Ammon's horn (tissue), 1 donor: Measurements from ENCODE around the gene PECR.
"Not testable (repeated sequence)": the region's sequence is repeated elsewhere in the genome, so short reads cannot be mapped to it uniquely, and the experiment has no call there.

ENCODE experiments used
- DNase-seq: peaks from one replicate; pipeline ENCODE4 v3.0.0-alpha.2; 2016; ENCODE audit warnings: low spot score

Gene PECR

DNA sequence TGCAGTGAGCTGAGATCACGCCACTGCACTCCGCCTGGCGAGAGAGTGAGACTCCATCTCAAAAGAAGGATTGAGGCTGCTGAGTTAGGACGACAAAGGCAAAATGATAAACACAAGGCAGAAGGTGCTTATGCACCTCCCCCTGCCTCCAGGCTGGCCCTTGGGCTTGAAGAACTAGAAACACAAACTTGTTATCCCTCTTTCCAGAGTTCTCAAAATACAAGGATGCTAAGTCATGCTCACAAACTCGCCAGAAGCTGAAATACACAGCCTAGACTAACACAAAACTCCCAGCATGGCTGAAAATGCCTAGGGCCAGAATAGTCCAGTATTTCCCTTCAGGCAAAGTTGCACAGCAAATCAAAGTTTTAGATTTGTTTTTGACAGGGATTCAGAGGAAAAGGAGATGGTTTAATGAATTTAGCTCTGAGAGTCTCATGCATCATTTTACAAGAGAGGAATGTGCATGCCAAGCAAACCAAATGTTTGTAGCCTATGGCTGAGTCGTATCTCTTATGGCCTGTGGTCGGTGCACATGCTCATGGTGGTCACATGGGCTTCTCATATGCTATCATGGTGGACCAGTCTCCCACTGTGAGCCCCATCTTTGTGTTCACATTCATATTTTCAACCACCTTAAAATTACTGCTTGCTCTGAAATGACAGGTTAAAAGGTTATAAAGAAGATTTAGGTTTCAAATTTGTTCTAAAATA lies 52.0 kb downstream of the PECR start:
- DNase-seq: no peak

DNA sequence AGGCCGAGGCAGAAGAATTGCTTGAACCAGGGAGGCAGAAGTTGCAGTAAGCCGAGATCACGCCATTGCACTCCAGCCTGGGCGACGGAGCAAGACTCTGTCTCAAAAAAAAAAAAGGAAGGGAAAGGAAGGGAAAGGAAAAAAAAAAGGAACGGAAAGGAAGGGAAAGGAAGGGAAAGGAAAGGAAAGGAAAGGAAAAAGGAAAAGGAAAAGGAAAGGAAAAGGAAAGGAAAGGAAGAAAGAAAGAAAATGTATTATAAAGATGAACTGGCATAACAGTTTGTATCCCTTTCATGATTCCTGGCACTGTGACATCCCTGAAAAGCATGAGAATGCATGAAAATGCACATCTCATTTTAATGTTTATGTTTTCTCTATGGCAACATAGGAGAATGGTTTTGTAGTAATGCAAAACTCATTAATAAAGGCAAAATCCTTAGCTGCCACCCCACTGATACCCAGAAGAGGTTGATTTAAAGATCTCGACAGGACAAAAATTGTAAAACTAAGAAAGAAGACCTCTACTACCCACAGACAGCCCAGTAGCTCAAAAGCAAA lies 56.8 kb downstream of the PECR start:
- DNase-seq: no peak

DNA sequence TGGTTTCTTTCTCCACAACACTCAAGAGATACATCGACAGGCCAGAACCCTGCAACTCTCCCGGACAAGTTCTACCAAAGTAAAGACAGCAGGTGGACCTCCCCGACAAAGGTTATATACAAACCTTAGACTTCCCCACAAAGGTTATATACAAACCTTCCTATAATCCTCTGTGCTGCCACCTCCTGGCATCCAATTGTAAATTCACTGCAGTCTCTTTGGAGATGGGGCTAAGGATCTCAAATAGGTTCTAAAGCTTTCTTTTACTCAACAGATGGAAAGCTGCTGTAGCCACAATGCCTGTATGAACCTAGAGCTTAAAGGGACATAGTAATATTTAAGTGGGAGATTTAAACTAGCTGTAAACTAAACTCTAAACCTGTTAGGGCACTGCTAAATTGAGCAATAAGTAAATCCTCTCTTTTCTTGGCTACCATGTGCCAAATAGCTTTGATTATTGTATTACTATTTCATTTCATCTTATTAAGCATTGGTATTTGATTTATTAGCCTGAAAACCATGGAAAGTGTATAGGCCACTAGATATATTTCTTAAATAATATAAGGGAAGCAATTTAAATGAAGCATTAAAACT lies 58.5 kb downstream of the PECR start:
- DNase-seq: peak; percentile 63

DNA sequence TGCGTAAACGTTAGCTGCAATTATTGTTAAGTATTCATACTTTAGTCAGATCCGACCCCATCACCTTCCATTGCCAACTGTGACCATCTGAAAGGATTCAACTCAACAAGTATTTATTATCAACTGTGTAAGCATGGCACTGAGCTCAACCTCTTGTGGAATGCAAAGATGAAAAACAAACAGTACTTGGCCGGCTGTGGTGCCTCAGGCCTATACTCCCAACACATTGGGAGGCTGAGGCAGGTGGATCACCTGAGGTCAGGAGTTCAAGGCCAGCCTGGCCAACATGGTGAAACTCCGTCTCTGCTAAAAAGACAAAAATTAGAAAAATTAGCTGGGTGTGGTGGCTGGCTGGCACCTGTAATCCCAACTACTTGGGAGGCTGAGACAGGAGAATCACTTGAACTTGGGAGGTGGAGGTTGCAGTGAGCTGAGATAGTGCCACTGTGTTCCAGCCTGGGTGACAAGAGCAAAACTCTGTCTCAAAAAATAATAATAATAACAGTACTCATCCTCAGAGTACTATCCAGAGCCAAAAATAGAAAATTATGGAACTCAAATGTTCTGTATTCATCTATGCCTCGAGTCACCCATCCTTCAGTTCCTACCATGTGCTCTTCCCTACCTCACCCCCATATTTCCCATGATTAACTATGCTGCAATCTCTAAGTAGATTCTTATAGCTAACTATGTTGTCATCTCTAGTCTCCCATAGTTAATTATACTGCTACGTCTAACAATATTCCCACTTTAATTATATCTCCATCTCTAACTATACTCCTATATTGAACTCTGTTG lies 59.6 kb downstream of the PECR start:
- no peak for DNase-seq

DNA sequence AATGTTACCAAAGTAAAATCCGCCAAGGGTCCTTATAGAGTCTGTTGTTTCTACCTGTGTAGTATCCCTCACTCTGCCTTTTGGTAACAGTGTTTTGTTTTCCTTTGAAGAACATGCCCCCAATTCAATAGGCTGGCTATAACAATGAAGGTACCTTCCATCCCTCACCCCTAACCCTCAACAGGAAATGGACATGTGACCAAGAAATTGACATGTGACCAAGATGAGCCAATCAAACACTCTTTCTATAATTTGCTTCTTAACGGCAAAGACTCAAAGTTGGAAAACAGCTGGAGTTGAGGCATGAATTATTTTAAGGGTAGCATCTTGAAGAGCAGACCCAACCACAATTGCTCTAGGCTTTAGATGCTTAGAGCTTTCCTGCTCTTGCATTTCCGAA lies 62.9 kb downstream of the PECR start:
- DNase-seq: no peak

DNA sequence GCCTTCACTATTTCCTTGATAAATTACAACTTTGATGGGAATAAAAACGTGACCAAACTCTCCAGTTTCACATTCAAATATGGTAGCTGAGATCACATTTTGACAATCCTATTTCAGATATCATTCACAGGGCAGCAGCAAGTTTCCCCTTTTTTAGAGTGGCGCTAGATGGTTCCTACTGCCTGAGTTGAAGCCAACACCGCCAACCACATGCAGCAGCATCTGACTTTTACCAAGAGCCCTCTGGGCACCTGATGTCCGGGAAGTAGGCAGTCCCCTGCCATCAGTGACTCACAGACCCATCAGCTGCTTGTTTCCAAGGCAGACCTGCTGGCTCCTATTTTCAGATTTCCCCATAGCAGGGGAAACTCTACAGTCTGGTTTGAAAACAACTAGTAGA lies 64.2 kb downstream of the PECR start:
- DNase-seq: no peak

DNA sequence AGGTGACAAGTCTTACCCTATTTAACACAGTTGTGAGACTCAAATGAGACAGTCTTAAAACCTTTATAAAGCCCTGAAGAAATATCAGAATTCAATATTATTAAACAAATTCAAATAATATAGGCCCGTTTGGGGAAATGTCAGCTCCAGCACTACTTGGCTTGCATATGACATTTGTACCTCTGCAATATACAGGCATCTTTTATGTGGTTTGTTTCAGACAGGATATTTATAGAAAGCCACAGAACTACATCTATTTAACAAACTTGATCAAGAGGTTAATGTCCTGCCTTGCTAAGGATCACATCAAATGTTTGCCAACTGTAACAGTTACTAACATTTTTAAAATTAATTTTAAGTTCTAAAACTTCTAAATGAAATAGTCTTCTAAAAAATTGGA lies 65.0 kb downstream of the PECR start:
- no peak for DNase-seq

DNA sequence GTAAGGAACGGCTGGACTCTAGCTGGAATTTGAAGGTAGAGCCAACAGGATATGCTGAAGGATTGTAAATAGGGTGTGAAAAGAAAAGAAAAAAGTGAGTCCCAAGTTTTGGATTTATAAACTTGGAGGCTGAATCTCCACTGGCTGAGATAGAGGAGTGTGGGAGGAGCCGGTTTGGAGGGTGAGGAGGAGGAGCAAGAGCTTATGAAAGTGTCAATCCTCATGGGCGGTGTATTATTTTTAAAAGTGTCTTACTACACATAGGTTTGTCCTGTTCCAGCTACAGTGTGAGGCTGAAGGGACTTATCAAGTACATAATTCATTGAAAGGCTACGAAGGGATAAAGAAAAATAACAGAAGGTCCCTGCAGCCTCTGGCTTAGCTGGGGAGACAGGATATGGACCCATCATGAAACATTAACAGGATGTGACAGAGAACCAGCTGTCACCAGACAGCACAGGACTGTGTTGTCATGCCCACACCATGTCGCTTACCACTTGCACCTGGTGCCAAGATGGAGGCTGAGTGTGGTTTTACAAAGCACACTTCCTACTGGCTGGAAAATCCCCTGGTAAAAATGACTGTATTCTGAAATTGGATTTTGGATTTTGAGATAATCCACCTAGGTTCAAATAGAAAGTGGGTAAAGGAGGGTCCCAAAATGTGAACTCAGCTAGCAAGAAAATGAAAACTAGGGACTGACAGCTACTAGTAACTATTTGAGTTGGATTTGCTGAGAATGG lies 65.7 kb downstream of the PECR start:
- no peak for DNase-seq

DNA sequence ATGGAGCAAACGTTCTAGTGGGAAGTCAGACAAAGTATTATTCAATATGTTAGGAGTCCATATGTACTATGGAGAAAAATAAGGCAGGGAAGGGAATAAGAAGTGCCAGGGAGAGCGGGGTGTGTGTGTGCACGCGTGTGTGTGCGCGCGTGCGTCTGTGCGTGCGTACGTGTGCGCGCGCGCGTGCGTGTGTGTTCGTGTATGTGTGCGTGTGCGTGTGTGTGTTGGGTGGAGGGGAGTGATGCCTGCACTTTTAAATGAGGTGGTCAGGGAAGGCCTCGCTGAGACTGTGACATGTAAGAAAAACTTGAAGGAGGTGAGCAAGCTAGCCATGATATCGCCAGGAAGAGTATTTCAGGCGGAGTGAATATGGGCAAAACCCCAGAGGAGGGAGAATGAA lies 66.6 kb downstream of the PECR start:
- no peak for DNase-seq

DNA sequence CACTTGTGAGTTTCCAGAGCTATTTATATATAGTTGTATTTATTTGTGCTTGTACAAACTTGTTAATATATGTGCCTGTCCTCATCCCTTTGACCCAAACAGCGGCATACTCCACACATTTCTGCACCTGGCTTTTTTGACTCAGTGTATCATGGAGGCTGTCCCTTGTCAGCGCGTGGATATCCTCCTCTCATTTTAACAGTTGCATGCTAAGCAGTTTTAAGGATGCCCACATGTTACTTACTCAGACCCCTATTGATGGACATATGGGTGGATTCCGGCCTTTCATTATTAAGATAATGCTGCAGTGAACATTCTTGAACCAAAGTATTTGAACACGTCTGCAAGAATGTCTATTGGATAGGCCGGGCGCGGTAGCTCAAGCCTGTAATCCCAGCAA lies 67.6 kb downstream of the PECR start:
- DNase-seq: no peak

DNA sequence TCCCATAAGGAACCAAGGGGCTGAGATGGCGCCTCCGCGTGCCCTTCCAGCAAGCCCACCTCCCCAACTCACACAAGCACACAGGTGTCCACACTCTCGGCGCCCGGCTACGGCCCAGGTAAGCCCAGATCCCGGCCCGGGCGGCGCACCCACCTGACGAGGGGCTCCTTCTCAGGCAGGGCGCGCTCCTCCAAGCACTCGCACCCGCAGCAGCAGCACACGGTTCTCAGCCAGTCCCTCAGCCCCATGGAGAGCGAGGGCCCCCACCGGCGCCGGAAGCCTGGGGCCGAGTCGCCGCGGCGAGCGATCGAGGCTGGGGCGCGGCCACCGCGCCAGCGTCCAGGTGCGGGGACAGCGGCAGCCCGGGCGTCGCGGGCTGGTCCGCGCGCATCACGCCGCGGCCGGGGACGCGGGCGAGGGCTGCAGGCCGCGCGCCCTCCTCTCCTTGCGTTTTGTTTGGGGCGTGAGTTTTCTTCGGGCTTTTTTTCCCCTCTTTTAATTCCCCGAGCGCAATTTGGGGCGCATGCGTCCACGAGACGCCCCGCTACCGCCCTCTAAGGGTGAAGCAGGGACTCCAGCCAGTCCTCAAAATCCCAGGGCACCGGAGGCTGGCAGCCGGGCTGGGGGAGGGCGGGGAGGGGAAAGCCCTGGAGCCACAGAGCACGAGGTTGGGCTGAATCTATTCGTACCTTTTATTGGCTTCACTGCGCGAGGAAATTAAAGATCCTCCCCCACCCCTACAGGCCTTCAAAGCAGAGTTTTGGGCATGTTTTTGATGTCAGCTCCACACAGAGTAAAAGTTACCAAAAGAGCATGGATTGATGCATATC lies 68.3 kb downstream of the PECR start, which contains the start of gene MREG:
TSS of gene MREG (minus strand) at position 472 of the 830 bp plus-strand sequence. CDS start at position 248, 224 bp downstream.
- DNase-seq: peak; percentile 71

DNA sequence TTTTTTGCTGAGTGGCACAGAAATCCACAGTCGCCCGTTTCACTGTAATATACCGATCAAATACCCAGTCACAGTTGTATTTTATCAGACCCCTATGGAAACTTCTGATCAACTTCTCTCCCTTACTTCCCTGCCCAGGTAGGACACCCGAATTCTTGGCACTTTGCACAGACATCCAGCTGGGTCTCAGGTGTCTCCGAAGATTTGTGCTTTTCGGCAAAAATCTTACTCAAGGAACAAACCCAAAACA lies 68.9 kb downstream of the PECR start:
- DNase-seq: no peak

DNA sequence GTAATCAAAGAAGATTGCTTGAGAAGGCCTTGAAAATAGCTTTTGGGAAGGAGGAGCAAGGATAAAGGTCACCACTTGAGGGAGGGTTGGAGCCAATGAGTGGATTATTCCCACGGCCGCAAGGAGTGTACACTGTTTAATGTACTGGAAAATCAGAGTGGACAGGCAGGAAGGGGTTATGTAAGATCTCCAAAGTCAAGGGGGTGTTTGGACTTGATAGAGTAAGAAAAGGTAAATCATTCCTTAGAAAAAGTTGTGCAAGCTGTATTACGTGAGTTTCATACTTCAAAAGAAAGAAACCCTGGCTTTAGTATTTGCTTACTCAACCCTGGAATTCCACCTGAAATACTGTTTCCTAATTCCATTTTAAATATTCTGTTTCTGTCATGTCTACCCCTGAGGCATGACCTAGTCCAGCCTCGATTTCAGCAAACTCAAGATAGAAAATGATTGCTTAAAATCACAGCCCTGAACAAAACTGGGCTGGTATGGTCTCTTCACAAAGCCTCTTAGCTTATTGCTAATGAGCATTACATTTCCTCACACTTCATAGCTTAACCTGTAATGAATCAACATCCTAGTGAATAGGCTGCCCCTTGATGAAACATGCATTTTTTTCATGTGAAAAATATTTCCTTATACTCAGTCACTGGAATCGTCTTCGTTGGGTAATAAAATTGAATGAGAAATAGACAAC lies 69.3 kb downstream of the PECR start:
- no peak for DNase-seq

DNA sequence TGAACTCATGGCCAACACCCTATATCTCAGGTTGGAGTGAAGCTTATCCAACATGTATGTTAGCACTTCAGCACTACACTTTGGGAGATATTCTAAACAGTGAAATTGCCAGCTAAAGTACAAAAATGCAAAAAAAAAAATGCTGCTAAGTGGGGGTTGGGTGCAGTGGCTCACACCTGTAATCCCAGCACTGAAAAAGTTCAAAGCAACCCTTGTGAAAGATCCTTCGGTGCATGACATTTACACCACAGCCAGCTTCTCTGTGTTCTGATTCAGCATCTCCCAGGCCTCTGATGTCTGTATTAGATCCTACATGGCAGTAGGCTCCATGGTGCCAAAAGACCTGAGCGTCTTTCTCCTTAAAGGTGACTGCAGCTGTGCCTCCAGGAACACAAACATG lies 72.4 kb downstream of the PECR start:
- not testable (repeated sequence) for DNase-seq

DNA sequence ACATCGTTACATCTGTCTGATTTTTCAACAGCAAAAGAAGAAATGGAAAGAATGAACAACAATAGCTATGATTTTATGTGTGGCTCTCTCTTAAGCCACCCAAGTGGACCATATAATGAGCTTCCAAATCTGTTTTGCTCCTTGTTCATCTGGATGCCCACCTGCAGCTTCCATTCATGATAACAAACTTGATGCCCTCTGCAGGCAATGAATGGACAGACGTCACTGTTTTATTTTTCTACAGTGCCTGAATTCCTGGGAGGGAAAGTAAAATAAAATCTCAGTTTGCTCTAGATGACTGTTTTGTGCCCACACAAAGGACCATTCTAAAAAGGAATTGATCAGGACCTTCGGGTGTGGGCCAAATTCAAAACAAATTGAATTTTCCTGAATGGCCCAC lies 73.2 kb downstream of the PECR start:
- no peak for DNase-seq

DNA sequence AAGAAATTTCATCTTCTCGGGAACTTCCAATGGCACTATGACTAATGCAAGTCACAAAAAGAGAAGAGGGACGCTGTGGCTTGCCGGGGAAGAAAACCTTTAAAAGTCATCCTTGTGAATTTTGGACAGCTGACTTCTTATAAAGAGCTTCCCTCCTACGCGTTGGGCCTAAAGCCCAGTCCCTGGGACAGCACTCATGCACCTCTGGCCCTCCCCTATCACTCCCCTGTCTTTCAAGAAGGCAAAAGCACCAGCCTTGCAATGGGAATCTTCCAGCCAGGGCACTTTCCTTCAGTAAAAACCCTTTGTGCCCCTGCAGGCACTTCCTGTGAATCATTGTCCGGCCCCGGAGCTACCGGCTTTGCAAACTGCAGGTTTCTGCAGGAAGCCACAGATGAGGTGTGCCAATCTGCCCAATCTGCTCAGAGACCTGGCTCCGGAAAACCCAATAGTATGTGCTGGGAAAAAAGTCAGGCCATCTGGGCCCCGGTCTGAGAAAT lies 75.4 kb downstream of the PECR start:
- no peak for DNase-seq

DNA sequence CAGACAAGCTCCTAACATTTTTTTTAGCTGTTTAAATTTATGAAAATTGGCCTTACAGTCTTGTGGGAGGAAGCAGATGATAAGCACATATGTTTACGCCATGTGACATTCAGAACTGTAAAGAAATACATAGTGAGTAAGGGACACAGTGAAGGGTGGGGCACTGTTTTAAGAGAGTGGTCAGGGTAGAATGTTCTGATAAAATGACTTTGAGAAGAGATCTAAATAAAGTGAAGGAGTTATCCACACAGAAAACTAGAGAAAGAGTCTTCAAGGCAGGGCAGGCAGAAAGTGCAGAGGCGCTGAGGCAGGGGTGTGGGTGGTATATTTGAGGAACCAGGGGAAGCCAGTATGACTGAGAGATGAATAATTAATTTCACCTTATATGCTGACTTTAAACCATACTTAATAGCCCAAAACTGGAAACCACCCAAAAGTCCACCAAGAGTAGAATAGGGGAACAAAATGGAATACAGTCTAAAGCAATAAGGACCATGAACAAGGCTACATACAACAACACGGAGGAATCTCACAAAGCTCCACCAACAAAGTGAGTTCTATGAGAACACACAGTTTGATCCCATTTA lies 76.8 kb downstream of the PECR start:
- DNase-seq: no peak

DNA sequence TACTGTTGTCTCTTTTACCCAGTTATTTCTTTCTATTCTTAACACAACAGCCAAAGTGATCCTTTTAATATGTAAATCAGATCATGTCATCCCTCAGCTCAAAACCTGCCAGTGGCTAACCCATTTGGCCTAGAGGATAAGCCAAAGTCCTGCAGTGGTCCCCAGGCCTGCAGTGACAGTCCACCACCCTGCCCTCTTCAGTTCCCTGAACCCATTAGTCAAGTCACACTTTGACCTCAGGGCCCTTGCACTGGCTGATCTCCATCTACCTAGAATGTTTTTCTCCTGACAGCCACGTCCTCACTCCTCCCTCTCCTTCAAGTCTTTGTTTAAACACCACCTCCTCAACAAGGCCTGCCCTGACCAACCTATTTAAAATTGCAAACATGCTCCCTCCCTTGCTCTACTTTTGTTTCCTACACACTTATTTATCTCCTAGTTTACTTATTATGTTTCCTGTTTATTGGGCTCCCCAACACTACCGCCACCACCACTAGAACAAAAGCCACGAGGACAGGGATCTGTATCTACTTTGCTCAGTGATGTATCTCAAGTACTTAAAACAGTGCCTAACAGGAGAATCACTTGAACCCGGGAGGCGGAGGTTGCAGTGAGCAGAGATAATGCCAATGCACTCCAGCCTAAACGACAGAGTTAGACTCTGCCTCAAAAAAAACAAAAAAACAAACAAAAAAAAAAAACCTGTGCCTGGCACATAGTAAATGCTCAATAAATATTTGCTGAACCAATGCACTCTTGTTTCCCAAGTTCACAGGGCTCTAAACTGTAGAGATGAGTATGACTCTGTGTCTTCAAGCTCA lies 77.5 kb downstream of the PECR start:
- DNase-seq: no peak

DNA sequence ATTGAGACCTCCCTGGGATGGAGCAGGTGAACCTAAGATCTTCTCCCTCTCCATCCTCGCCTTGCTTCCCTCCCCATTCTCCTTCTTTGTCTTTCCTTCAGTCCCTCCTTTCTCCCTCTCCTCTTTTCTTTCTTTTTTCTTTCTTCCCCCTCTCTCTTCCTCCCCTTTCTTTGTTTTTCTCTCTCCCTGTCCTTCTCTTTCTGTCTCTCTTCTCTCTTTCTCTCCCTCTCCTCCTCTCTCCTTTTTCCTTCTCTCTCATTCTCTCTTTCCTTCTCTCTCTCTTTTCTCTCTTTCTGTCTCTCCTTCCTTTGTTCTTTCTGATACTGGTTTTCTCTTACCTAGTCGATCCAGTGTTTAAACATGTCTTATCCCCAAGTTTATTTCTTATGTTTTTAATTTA lies 78.9 kb downstream of the PECR start:
- no peak for DNase-seq
